ENCODE data around the gene CEP120.
"Not testable (repeated sequence)": the region's sequence is repeated elsewhere in the genome, so short reads cannot be mapped to it uniquely, and the experiment has no call there.

CEP120 gene

DNA sequence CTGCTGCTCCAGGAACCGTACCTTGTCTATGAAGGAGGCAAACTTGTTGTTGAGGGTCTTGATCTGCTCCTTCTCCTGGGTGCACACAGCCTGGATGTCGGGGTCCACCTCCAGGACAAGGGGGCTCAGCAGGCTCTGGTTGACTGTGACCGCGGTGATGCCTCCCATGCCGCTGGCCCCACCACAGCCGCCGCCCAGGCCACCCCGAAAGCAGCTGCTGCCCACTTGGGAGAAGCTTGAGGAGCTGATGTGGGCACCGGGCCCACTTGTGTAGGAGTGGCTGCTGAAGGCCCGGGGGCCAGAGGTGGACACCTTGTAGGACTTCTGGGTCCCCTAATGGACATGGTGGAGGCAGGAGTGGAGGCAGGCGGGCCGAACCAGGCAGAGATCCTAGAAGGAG lies 21.2 kb downstream of the CEP120 start:
- 97% methylated on average over 12 of the region's 12 CpGs for WGBS
- H3K4me2 ChIP-seq (ENCODE audit: low read length, poor library complexity, severe bottlenecking); H2BK120ac ChIP-seq (ENCODE audit: low read depth, low read length); H3K27ac ChIP-seq (ENCODE audit: low read length, poor library complexity, severe bottlenecking); H3K18ac ChIP-seq (ENCODE audit: low read depth in 1 of 2, low read length in 2 of 2); DNase-seq; H2BK12ac ChIP-seq (ENCODE audit: low read length in 2 of 2); H3K4me1 ChIP-seq (ENCODE audit: control insufficient read depth, insufficient read depth, low read depth, low read length); H2AFZ ChIP-seq (ENCODE audit: low read depth, low read length); H4K91ac ChIP-seq (ENCODE audit: low read length); H3K4me3 ChIP-seq (ENCODE audit: insufficient read depth in 1 of 2, low read depth in 1 of 2, low read length in 2 of 2); H3K23ac ChIP-seq (ENCODE audit: low read length in 2 of 2); H3K27me3 ChIP-seq (ENCODE audit: control insufficient read depth in 1 of 2, insufficient read depth in 1 of 2, low read length in 2 of 2); H3K4ac ChIP-seq (ENCODE audit: low read depth in 1 of 2, low read length in 2 of 2); H2AK5ac ChIP-seq (ENCODE audit: low read length, severe bottlenecking); H3K9ac ChIP-seq (ENCODE audit: low read length); H4K8ac ChIP-seq (ENCODE audit: low read length); H2BK5ac ChIP-seq (ENCODE audit: low read depth, low read length, poor library complexity, severe bottlenecking); H3K9me3 ChIP-seq (ENCODE audit: control insufficient read depth, low read length); H2BK15ac ChIP-seq (ENCODE audit: low read depth, poor library complexity, severe bottlenecking); H3K14ac ChIP-seq (ENCODE audit: low read length in 2 of 2): not testable (repeated sequence)
- peaks cover 10% of the 10 kb centered on the region for H3K79me1 ChIP-seq (replicated peaks; ENCODE audit: low read length, poor library complexity, severe bottlenecking)
- H3K36me3 ChIP-seq (ENCODE audit: control insufficient read depth in 1 of 2, insufficient read depth in 2 of 2, low read depth in 1 of 2, low read length in 2 of 2): peaks cover 23 to 64% of the 10 kb centered on the region in 2 experiments

DNA sequence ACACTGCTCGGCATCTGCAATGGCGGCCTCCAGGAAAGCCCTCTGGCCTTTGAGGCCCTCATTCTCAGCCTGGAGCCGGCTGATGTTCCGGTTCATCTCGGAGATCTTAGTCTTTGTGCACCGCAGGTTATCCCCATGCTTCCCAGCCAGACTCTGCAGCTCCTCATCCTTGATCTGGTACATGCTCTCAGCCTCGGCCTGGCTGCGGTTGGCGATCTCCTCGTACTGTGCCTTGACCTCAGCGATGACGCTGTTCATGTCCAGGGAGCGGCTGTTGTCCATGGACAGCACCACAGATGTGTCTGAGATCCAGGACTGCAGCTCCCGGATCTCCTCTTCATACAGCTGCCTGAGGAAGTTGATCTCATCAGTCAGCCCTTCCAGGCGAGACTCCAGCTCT lies 21.9 kb downstream of the CEP120 start:
- Histone ChIP-seq H3K27me3 (ENCODE audit: control insufficient read depth in 1 of 2, insufficient read depth in 1 of 2, low read length in 2 of 2) (no peaks in the 10 kb centered on the region), H4K91ac (ENCODE audit: low read length) (no peak overlapping the region), H2BK15ac (ENCODE audit: low read depth, poor library complexity, severe bottlenecking) (no peak overlapping the region), H4K8ac (ENCODE audit: low read length) (no peak overlapping the region), H3K4me2 (ENCODE audit: low read length, poor library complexity, severe bottlenecking) (no peak overlapping the region), H2BK12ac (ENCODE audit: low read length in 2 of 2) (no peak overlapping the region), H3K27ac (ENCODE audit: low read length, poor library complexity, severe bottlenecking) (no peak overlapping the region), H2AK5ac (ENCODE audit: low read length, severe bottlenecking) (no peak overlapping the region), H2BK120ac (ENCODE audit: low read depth, low read length) (no peak overlapping the region), H3K14ac (ENCODE audit: low read length in 2 of 2) (no peak overlapping the region), H3K79me1 (replicated peaks; ENCODE audit: low read length, poor library complexity, severe bottlenecking) (peaks cover 10% of the 10 kb centered on the region), H3K9me3 (ENCODE audit: control insufficient read depth, low read length) (no peaks in the 10 kb centered on the region), H3K4me1 (ENCODE audit: control insufficient read depth, insufficient read depth, low read depth, low read length) (no peaks in the 10 kb centered on the region), H2AFZ (ENCODE audit: low read depth, low read length) (no peak overlapping the region), H3K18ac (ENCODE audit: low read depth in 1 of 2, low read length in 2 of 2) (no peak overlapping the region), H3K36me3 (ENCODE audit: control insufficient read depth in 1 of 2, insufficient read depth in 2 of 2, low read depth in 1 of 2, low read length in 2 of 2) (peaks cover 23 to 71% of the 10 kb centered on the region in 2 experiments), H3K4me3 (ENCODE audit: insufficient read depth in 1 of 2, low read depth in 1 of 2, low read length in 2 of 2) (no peak overlapping the region), H3K23ac (ENCODE audit: low read length in 2 of 2) (no peak overlapping the region), H2BK5ac (ENCODE audit: low read depth, low read length, poor library complexity, severe bottlenecking) (no peak overlapping the region), H3K4ac (ENCODE audit: low read depth in 1 of 2, low read length in 2 of 2) (no peak overlapping the region), H3K9ac (ENCODE audit: low read length) (no peak overlapping the region)
- DNase-seq: no peak
- WGBS: 96% methylated on average over 15 of the region's 15 CpGs

DNA sequence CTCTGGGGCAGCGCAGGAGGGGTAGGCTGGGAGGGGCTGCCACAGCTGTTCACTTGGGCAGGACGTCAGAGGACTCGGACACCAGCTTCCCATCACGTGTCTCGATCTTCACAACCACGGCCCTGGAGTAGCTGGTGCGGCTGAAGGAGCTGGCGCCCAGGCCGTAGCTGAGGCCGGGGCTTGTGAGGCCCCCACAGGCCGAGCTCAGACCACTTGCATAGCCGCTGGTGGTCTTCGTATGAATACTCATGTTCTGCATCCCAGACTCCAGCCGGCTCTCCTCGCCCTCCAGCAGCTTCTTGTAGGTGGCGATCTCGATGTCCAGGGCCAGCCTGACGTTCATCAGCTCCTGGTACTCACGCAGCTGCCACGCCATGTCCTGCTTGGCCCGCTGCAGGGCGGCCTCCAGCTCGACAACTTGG lies 22.3 kb downstream of the CEP120 start:
- H3K9ac ChIP-seq (ENCODE audit: low read length); H2BK12ac ChIP-seq (ENCODE audit: low read length in 2 of 2); H2BK15ac ChIP-seq (ENCODE audit: low read depth, poor library complexity, severe bottlenecking); DNase-seq; H3K4me2 ChIP-seq (ENCODE audit: low read length, poor library complexity, severe bottlenecking); H3K9me3 ChIP-seq (ENCODE audit: control insufficient read depth, low read length); H2AFZ ChIP-seq (ENCODE audit: low read depth, low read length); H2AK5ac ChIP-seq (ENCODE audit: low read length, severe bottlenecking); H3K14ac ChIP-seq (ENCODE audit: low read length in 2 of 2); H3K27me3 ChIP-seq (ENCODE audit: control insufficient read depth in 1 of 2, insufficient read depth in 1 of 2, low read length in 2 of 2); H2BK120ac ChIP-seq (ENCODE audit: low read depth, low read length); H3K4me3 ChIP-seq (ENCODE audit: insufficient read depth in 1 of 2, low read depth in 1 of 2, low read length in 2 of 2); H3K23ac ChIP-seq (ENCODE audit: low read length in 2 of 2); H3K4me1 ChIP-seq (ENCODE audit: control insufficient read depth, insufficient read depth, low read depth, low read length); H3K18ac ChIP-seq (ENCODE audit: low read depth in 1 of 2, low read length in 2 of 2); H4K91ac ChIP-seq (ENCODE audit: low read length); H2BK5ac ChIP-seq (ENCODE audit: low read depth, low read length, poor library complexity, severe bottlenecking); H3K4ac ChIP-seq (ENCODE audit: low read depth in 1 of 2, low read length in 2 of 2); H3K27ac ChIP-seq (ENCODE audit: low read length, poor library complexity, severe bottlenecking); H4K8ac ChIP-seq (ENCODE audit: low read length): not testable (repeated sequence)
- Histone ChIP-seq H3K36me3 (ENCODE audit: control insufficient read depth in 1 of 2, insufficient read depth in 2 of 2, low read depth in 1 of 2, low read length in 2 of 2) (peaks cover 23 to 74% of the 10 kb centered on the region in 2 experiments), H3K79me1 (replicated peaks; ENCODE audit: low read length, poor library complexity, severe bottlenecking) (peaks cover 10% of the 10 kb centered on the region)
- WGBS: 97% methylated on average over 23 of the region's 23 CpGs

DNA sequence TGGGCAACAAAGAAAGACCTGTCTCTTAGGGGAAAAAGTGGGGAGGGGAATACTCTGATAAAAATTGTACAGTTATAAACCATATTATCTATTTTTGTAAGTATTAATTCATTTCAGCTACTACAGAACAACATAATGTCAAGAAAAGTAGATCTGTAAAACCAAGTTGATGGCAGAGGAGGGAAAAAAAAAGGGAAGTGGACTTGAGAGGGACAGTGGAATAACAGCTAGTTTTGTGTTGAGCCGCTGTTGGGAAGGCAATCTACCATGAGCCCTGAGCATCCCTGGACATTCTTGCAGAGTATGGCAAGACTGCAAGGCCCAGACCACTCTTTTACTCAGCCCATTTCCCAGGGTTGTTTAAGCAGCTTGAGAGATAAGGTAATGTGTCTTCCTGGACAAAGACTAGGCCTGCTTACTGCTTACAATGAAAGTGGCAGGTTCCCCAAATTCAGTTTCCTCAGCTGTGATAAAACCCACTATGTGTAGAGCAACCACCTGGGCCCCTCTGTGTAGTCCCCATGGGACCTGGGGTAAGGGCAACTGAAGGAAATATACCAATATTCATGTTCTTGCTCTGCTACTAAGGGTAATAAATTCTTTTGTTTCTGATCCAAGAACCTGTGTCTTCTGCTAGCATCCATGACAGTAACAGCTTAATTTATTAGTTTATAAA lies 25.0 kb downstream of the CEP120 start:
- H3K4me2 ChIP-seq (ENCODE audit: low read length, poor library complexity, severe bottlenecking): no peak overlapping the region
- H3K4ac ChIP-seq (ENCODE audit: low read depth in 1 of 2, low read length in 2 of 2): no peak overlapping the region
- no peak overlapping the region for H2BK15ac ChIP-seq (ENCODE audit: low read depth, poor library complexity, severe bottlenecking)
- no peak overlapping the region for H2AK5ac ChIP-seq (ENCODE audit: low read length, severe bottlenecking)
- DNase-seq: no peak
- H3K9ac ChIP-seq (ENCODE audit: low read length): no peak overlapping the region
- no peak overlapping the region for H2BK5ac ChIP-seq (ENCODE audit: low read depth, low read length, poor library complexity, severe bottlenecking)
- 89% methylated on average over 1 of the region's 1 CpG for WGBS
- no peak overlapping the region for H3K14ac ChIP-seq (ENCODE audit: low read length in 2 of 2)
- peaks cover 5% of the 10 kb centered on the region for H3K79me1 ChIP-seq (replicated peaks; ENCODE audit: low read length, poor library complexity, severe bottlenecking)
- no peak overlapping the region for H4K8ac ChIP-seq (ENCODE audit: low read length)
- H3K27me3 ChIP-seq (ENCODE audit: control insufficient read depth in 1 of 2, insufficient read depth in 1 of 2, low read length in 2 of 2): no peaks in the 10 kb centered on the region
- H3K9me3 ChIP-seq (ENCODE audit: control insufficient read depth, low read length): no peaks in the 10 kb centered on the region
- H3K36me3 ChIP-seq (ENCODE audit: control insufficient read depth in 1 of 2, insufficient read depth in 2 of 2, low read depth in 1 of 2, low read length in 2 of 2): peaks cover 20 to 67% of the 10 kb centered on the region in 2 experiments
- H3K18ac ChIP-seq (ENCODE audit: low read depth in 1 of 2, low read length in 2 of 2): no peak overlapping the region
- no peak overlapping the region for H3K23ac ChIP-seq (ENCODE audit: low read length in 2 of 2)
- no peaks in the 10 kb centered on the region for H3K4me1 ChIP-seq (ENCODE audit: control insufficient read depth, insufficient read depth, low read depth, low read length)
- H3K4me3 ChIP-seq (ENCODE audit: insufficient read depth in 1 of 2, low read depth in 1 of 2, low read length in 2 of 2): no peak overlapping the region
- H2BK12ac ChIP-seq (ENCODE audit: low read length in 2 of 2): no peak overlapping the region
- no peak overlapping the region for H2BK120ac ChIP-seq (ENCODE audit: low read depth, low read length)
- no peak overlapping the region for H4K91ac ChIP-seq (ENCODE audit: low read length)
- H3K27ac ChIP-seq (ENCODE audit: low read length, poor library complexity, severe bottlenecking): no peak overlapping the region
- H2AFZ ChIP-seq (ENCODE audit: low read depth, low read length): no peak overlapping the region

Data from mesenchymal stem cell (in vitro differentiated cells and primary cell).